Neutrophil (primary cell): Measurements from ENCODE around the gene TRIM50.
"Not testable (repeated sequence)": the region's sequence is repeated elsewhere in the genome, so short reads cannot be mapped to it uniquely, and the experiment has no call there.

Experiments used
- H3K27ac ChIP-seq: fragments of 200-600 bp; sonication (generic); 2 replicates; pipeline ENCODE4 v1.5.1; 2016; ENCODE audit warnings: mild to moderate bottlenecking, moderate library complexity
- H3K27me3 ChIP-seq: fragments of 200-600 bp; sonication (generic); 2 replicates; pipeline ENCODE4 v1.6.0; 2016; ENCODE audit warnings: mild to moderate bottlenecking
- H3K36me3 ChIP-seq: fragments of 200-600 bp; sonication (generic); 2 replicates; pipeline ENCODE4 v1.5.1; 2017
- H3K4me1 ChIP-seq, 2 experiments: fragments of 200-600 bp in 1 of 2; sonication (generic) in 1 of 2; 1 replicate in 1 of 2; 2 replicates in 1 of 2; pipeline versions ENCODE4 v1.5.1 to v1.6.1; 2013 to 2016; ENCODE audit warnings: low read depth in 1 of 2, low read length in 1 of 2, mild to moderate bottlenecking in 1 of 2, moderate library complexity in 1 of 2; ENCODE audit not compliant: control insufficient read depth in 1 of 2, insufficient read depth in 1 of 2
- H3K4me3 ChIP-seq, 2 experiments: fragments of 200-600 bp in 1 of 2; sonication (generic) in 1 of 2; 1 replicate in 1 of 2; 2 replicates in 1 of 2; pipeline ENCODE4 v1.5.1; 2013 to 2016; ENCODE audit warnings: low read depth in 1 of 2, low read length in 1 of 2, mild to moderate bottlenecking in 1 of 2, moderate library complexity in 1 of 2
- H3K9me3 ChIP-seq: fragments of 200-600 bp; sonication (generic); 2 replicates; pipeline ENCODE4 v1.5.1; 2016
- CTCF ChIP-seq: fragments of 200-600 bp; sonication (generic); IDR thresholded peaks from 2 replicates; pipeline ENCODE4 v1.5.1; 2016; ENCODE audit warnings: antibody characterized with exemption

TRIM50 gene

GRCh38 chr7:73328696-73329095 lies 814 bp upstream of the TRIM50 start:
- no peaks in the 10 kb centered on the region for H3K36me3 ChIP-seq
- no peak overlapping the region for H3K4me3 ChIP-seq
- peaks cover 4% of the 10 kb centered on the region for H3K27me3 ChIP-seq
- no peaks in the 10 kb centered on the region for H3K9me3 ChIP-seq
- peaks cover 13 to 17% of the 10 kb centered on the region in 2 experiments for H3K4me1 ChIP-seq
- no peak overlapping the region for H3K27ac ChIP-seq
- TF ChIP-seq CTCF: no peak

GRCh38 chr7:73327449-73327848 lies 433 bp downstream of the TRIM50 start:
- not testable (repeated sequence) for H3K9me3 ChIP-seq, H3K36me3 ChIP-seq, H3K27me3 ChIP-seq, H3K27ac ChIP-seq, H3K4me3 ChIP-seq
- peaks cover 22 to 25% of the 10 kb centered on the region in 2 experiments for H3K4me1 ChIP-seq

GRCh38 chr7:73325424-73325823 lies 2.5 kb downstream of the TRIM50 start:
- not testable (repeated sequence) for H3K9me3 ChIP-seq, H3K27ac ChIP-seq, H3K4me3 ChIP-seq, H3K36me3 ChIP-seq, H3K27me3 ChIP-seq
- H3K4me1 ChIP-seq: peaks cover 19 to 25% of the 10 kb centered on the region in 2 experiments

GRCh38 chr7:73324081-73324845 lies 3.6 kb downstream of the TRIM50 start:
- Histone ChIP-seq H3K4me3 (peak overlapping the region; percentile 69 to 76), H3K27ac (peak overlapping the region; percentile 86)
- H3K9me3 ChIP-seq: not testable (repeated sequence)

GRCh38 chr7:73323434-73324080 lies 4.3 kb downstream of the TRIM50 start:
- Histone ChIP-seq H3K4me3 (peak overlapping the region; percentile 69 to 76), H3K4me1 (peaks cover 19 to 25% of the 10 kb centered on the region in 2 experiments), H3K27ac (peak overlapping the region; percentile 86)
- not testable (repeated sequence) for H3K36me3 ChIP-seq, H3K9me3 ChIP-seq, H3K27me3 ChIP-seq

More at GRCh38 chr7:73324081-73324845, 3.6 kb downstream of the TRIM50 start:
- H3K4me1 ChIP-seq: peaks cover 19 to 25% of the 10 kb centered on the region in 2 experiments
- H3K27me3 ChIP-seq, H3K36me3 ChIP-seq: not testable (repeated sequence)

- H3K9me3 ChIP-seq, H3K4me3 ChIP-seq: not testable (repeated sequence)
These were observed 7.9 kb downstream of the TRIM50 start for GRCh38 chr7:73320009-73320408.

GRCh38 chr7:73319541-73319940 lies 8.3 kb downstream of the TRIM50 start:
- H3K9me3 ChIP-seq, H3K4me3 ChIP-seq, H3K27ac ChIP-seq, H3K27me3 ChIP-seq, H3K36me3 ChIP-seq: not testable (repeated sequence)
- peaks cover 16 to 19% of the 10 kb centered on the region in 2 experiments for H3K4me1 ChIP-seq

More at GRCh38 chr7:73320009-73320408, 7.9 kb downstream of the TRIM50 start:
- peaks cover 19 to 24% of the 10 kb centered on the region in 2 experiments for H3K4me1 ChIP-seq
- not testable (repeated sequence) for H3K27ac ChIP-seq, H3K27me3 ChIP-seq, H3K36me3 ChIP-seq

GRCh38 chr7:73318656-73319204 lies 9.2 kb downstream of the TRIM50 start:
- not testable (repeated sequence) for H3K4me3 ChIP-seq, H3K36me3 ChIP-seq, H3K9me3 ChIP-seq, H3K27me3 ChIP-seq, H3K27ac ChIP-seq
- peaks cover 8 to 12% of the 10 kb centered on the region in 2 experiments for H3K4me1 ChIP-seq

- Histone ChIP-seq H3K4me1 (peaks cover 0 to 2% of the 10 kb centered on the region in 2 experiments), H3K4me3 (no peak overlapping the region), H3K27me3 (no peaks in the 10 kb centered on the region), H3K36me3 (no peaks in the 10 kb centered on the region), H3K9me3 (no peaks in the 10 kb centered on the region), H3K27ac (no peak overlapping the region)
- TF ChIP-seq CTCF: no peak
These were observed 11.4 kb downstream of the TRIM50 start for GRCh38 chr7:73316521-73316920.
